GM12878 (cell line): Measurements from ENCODE around the gene TENT4B. TPM values are rescaled to one million over a fixed set of nuclear protein-coding genes. Genes with fewer than 3 reads are reported as not detected.

Source experiments
- ATF3 ChIP-seq: IDR thresholded peaks from 2 replicates; pipeline ENCODE4 v1.6.1; 2011; ENCODE audit warnings: low read depth, mild to moderate bottlenecking, low read length, moderate library complexity, borderline replicate concordance; ENCODE audit errors: extremely low read depth
- BCL11A ChIP-seq: IDR thresholded peaks from 2 replicates; pipeline ENCODE4 v1.6.1; 2011; ENCODE audit warnings: low read depth, low read length
- CBX3 ChIP-seq: fragments of 200-600 bp; sonication (generic); IDR thresholded peaks from 2 replicates; pipeline ENCODE4 v1.6.1; 2016; ENCODE audit warnings: low read depth, borderline replicate concordance
- CTCF ChIP-seq, 3 experiments: IDR thresholded peaks in 2 of 3; conservative IDR thresholded peaks in 1 of 3; 2 replicates each; pipeline ENCODE4 v1.5.1; 2011; ENCODE audit warnings: low read depth in 3 of 3, low read length in 3 of 3, mild to moderate bottlenecking in 3 of 3, control low read depth in 2 of 3, moderate library complexity in 2 of 3, inconsistent platforms in 1 of 3, mixed read lengths in 1 of 3; ENCODE audit not compliant: control insufficient read depth in 2 of 3, insufficient read depth in 1 of 3; ENCODE audit errors: extremely low read depth in 1 of 3
- DPF2 ChIP-seq: fragments of 450-650 bp; IDR thresholded peaks from 2 replicates; pipeline ENCODE4 v1.6.1; 2017; ENCODE audit warnings: mild to moderate bottlenecking
- EED ChIP-seq: sonication (generic); IDR thresholded peaks from 2 replicates; pipeline ENCODE4 v1.6.1; 2016; ENCODE audit warnings: antibody characterized with exemption, low read depth
- EP300 ChIP-seq, 2 experiments: fragments of 150-350 bp in 1 of 2; IDR thresholded peaks; 2 replicates each; pipeline ENCODE4 v1.6.1; 2011 to 2012; ENCODE audit warnings: low read depth in 2 of 2, low read length in 2 of 2, borderline replicate concordance in 1 of 2, improper control_type of control experiment in 1 of 2, inconsistent platforms in 1 of 2; ENCODE audit not compliant: control insufficient read depth in 1 of 2
- ESRRA ChIP-seq: IDR thresholded peaks from 2 replicates; pipeline ENCODE4 v1.6.1; 2012; ENCODE audit warnings: mild to moderate bottlenecking, low read length, improper control_type of control experiment
- EZH2 ChIP-seq: IDR thresholded peaks from 2 replicates; pipeline ENCODE4 v1.6.1; 2012; ENCODE audit warnings: low read depth, mild to moderate bottlenecking, control low read depth, inconsistent platforms, low read length, borderline replicate concordance; ENCODE audit not compliant: control insufficient read depth
- GATAD2B ChIP-seq: fragments of 450-650 bp; conservative IDR thresholded peaks from 2 replicates; pipeline ENCODE4 v1.6.1; 2017; ENCODE audit warnings: low read depth, mild to moderate bottlenecking, moderate library complexity
- IKZF1 ChIP-seq: fragments of 450-650 bp; conservative IDR thresholded peaks from 2 replicates; pipeline ENCODE4 v1.6.1; 2017; ENCODE audit warnings: antibody characterized with exemption, mild to moderate bottlenecking
- KAT2A ChIP-seq: conservative IDR thresholded peaks from 2 replicates; pipeline ENCODE4 v1.6.1; 2011; ENCODE audit warnings: low read depth, low read length; ENCODE audit not compliant: control insufficient read depth
- LARP7 ChIP-seq: fragments of 450-650 bp; IDR thresholded peaks from 2 replicates; pipeline ENCODE4 v1.6.1; 2017; ENCODE audit warnings: mild to moderate bottlenecking
- MYB ChIP-seq: fragments of 150-350 bp; IDR thresholded peaks from 2 replicates; pipeline ENCODE4 v1.6.1; 2014; ENCODE audit warnings: mild to moderate bottlenecking, low read depth, low read length, borderline replicate concordance
- NR2C2 ChIP-seq: IDR thresholded peaks from 2 replicates; pipeline ENCODE4 v1.6.1; 2011; ENCODE audit warnings: borderline replicate concordance, low read depth; ENCODE audit not compliant: control insufficient read depth, insufficient read length
- PAX5 ChIP-seq: IDR thresholded peaks from 2 replicates; pipeline ENCODE4 v1.6.1; 2011; ENCODE audit warnings: low read depth, low read length, borderline replicate concordance
- PAX8 ChIP-seq: fragments of 450-650 bp; IDR thresholded peaks from 2 replicates; pipeline ENCODE4 v1.6.1; 2017; ENCODE audit warnings: mild to moderate bottlenecking, moderate library complexity
- POLR2AphosphoS5 ChIP-seq: IDR thresholded peaks from 2 replicates; pipeline ENCODE4 v1.6.1; 2011; ENCODE audit warnings: mild to moderate bottlenecking, low read length, inconsistent platforms
- POU2F2 ChIP-seq: IDR thresholded peaks from 3 replicates; pipeline ENCODE4 v1.6.1; 2011; ENCODE audit warnings: low read depth, mild to moderate bottlenecking, low read length, borderline replicate concordance
- RB1 ChIP-seq: fragments of 450-650 bp; formaldehyde crosslinking; IDR thresholded peaks from 2 replicates; pipeline ENCODE4 v1.6.1; 2017; ENCODE audit warnings: mild to moderate bottlenecking, borderline replicate concordance
- RELA ChIP-seq: fragments of 450-650 bp; IDR thresholded peaks from 2 replicates; pipeline ENCODE4 v1.8.0; 2014; ENCODE audit warnings: borderline replicate concordance; ENCODE audit not compliant: partially characterized antibody
- RUNX3 ChIP-seq: IDR thresholded peaks from 2 replicates; pipeline ENCODE4 v1.6.1; 2012; ENCODE audit warnings: low read length, inconsistent platforms
- SIN3A ChIP-seq: IDR thresholded peaks from 2 replicates; pipeline ENCODE4 v1.6.1; 2012; ENCODE audit warnings: low read depth, low read length, improper control_type of control experiment
- YBX1 ChIP-seq: fragments of 450-650 bp; IDR thresholded peaks from 2 replicates; pipeline ENCODE4 v1.6.1; 2016; ENCODE audit warnings: antibody characterized with exemption
- YY1 ChIP-seq: IDR thresholded peaks from 2 replicates; pipeline ENCODE4 v1.6.1; 2011; ENCODE audit warnings: low read depth, mild to moderate bottlenecking, low read length
- polyA plus RNA-seq, 11 experiments: library from polyadenylated mRNA; depleted of rRNA in 4 of 11; unstranded in 6 of 11; stranded (reverse) in 5 of 11; fragments of >200 nt; fragmentation: Nextera tagmentation in 4 of 11; fragmentation: Illumina TruSeq in 1 of 11; extraction: Ambion mirVana in 4 of 11; extraction: Trizol in 1 of 11; gene quantifications; 1 replicate in 1 of 11; 2 replicates in 10 of 11; pipeline versions ENCODE4 v1.2.1 to v1.2.3, GENCODE V29; 2011 to 2016; ENCODE audit warnings: inconsistent platforms in 2 of 11, missing spikeins in 2 of 11, low read depth in 1 of 11
- total RNA-seq, 4 experiments: library from RNA; depleted of rRNA in 3 of 4; stranded (reverse); fragments of >200 nt in 3 of 4; fragmentation: Illumina TruSeq in 1 of 4; extraction: Trizol in 1 of 4; gene quantifications; 2 replicates each; pipeline versions ENCODE4 v1.2.1 to v1.2.3, GENCODE V29; 2013 to 2021
- TF ChIP-seq, protein P1 (sequence below): IDR thresholded peaks from 2 replicates; pipeline ENCODE4 v1.6.1; 2012; ENCODE audit warnings: low read depth, low read length, improper control_type of control experiment
- TF ChIP-seq, protein P2 (sequence below): IDR thresholded peaks from 2 replicates; pipeline ENCODE4 v1.6.1; 2012; ENCODE audit warnings: low read length, inconsistent platforms

The TENT4B gene
- total and polyA plus RNA-seq, 10 of the 15 experiments (the other 5 are each of a cell fraction or from before 2014, with no cell fraction given) = 4.4 to 16.7 (median 10.8) TPM

DNA sequence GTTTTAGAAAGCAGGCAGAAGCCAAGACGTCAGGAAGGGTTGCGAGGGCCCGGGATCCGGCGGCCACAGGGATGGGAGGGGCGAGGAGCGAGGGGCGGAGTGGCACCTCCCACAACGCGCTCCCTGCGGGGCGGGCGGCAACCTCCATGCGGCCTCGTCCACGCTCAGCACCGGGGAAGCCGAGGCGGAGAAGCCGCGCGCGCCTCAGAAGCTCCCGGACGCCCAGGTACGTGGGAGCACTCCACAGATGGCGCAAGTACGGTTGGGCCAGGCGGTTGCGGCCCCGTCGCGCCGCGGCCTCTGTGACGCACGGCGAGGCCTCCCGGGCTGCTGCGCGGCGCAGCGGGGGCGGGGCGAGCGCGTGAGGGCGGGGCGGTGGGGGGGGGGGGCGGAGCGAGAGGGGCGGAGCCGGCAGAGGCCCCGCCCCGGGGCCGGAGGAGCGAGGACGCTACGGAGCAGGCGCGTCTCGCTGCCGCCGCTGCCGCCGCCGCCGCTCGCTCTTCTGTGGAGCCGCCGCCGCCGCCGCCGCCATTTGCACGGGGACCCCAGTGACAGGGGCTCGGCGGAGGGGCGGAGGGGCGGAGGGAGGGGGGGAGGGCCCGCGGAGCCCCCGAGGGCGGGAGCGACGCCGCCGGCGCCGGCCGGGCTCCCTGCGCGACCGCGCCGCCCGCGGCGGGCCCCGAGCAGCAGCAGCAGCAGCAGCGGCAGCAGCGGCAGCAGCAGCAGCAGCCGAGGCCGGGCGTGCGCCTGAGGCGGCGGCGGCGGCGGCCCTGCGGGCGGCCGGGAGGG, at the start of gene TENT4B (continued):
- TF ChIP-seq POU2F2 (peak; percentile 53; the same call in 1 of the 3 replicates), PAX8 (no peak), RUNX3 (no peak), BCL11A (no peak), DPF2 (peak; percentile 60; the same call in 1 of the 2 replicates), KAT2A (no peak), ATF3 (no peak), RB1 (peak; percentile 26; the same call in 1 of the 2 replicates), IKZF1 (0 out of 2 replicates have a peak, but pooled peaks have one; percentile 28), ESRRA (no peak), CBX3 (no peak), EED (no peak), POLR2AphosphoS5 (peak; percentile 74; the same call in 1 of the 2 replicates), MYB (no peak), PAX5 (peak; percentile 70; the same call in 1 of the 2 replicates), NR2C2 (no peak), RELA (no peak), YY1 (peak; percentile 32; the same call in 1 of the 2 replicates), EP300 (IDR thresholded peaks at IDR 0.05; ENCODE audit: borderline replicate concordance in 1 of 2, control insufficient read depth in 1 of 2, low read depth in 2 of 2, low read length in 2 of 2) (no peak), YBX1 (no peak), LARP7 (peak; percentile 85), GATAD2B (peak; percentile 71), SIN3A (peak; percentile 64; the same call in 1 of the 2 replicates), CTCF (IDR thresholded peaks at IDR 0.05 in 2 of 3, conservative IDR thresholded peaks at IDR 0.05 in 1 of 3; ENCODE audit: control insufficient read depth in 2 of 3, extremely low read depth in 1 of 3, insufficient read depth in 1 of 3, low read depth in 3 of 3, low read length in 3 of 3) (no peak), EZH2 (no peak)
- TF ChIP-seq, protein P1, sequence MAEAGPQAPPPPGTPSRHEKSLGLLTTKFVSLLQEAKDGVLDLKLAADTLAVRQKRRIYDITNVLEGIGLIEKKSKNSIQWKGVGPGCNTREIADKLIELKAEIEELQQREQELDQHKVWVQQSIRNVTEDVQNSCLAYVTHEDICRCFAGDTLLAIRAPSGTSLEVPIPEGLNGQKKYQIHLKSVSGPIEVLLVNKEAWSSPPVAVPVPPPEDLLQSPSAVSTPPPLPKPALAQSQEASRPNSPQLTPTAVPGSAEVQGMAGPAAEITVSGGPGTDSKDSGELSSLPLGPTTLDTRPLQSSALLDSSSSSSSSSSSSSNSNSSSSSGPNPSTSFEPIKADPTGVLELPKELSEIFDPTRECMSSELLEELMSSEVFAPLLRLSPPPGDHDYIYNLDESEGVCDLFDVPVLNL = no peak
- TF ChIP-seq, protein P2, sequence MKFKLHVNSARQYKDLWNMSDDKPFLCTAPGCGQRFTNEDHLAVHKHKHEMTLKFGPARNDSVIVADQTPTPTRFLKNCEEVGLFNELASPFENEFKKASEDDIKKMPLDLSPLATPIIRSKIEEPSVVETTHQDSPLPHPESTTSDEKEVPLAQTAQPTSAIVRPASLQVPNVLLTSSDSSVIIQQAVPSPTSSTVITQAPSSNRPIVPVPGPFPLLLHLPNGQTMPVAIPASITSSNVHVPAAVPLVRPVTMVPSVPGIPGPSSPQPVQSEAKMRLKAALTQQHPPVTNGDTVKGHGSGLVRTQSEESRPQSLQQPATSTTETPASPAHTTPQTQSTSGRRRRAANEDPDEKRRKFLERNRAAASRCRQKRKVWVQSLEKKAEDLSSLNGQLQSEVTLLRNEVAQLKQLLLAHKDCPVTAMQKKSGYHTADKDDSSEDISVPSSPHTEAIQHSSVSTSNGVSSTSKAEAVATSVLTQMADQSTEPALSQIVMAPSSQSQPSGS = no peak
